NCI-H774 (cell line): Measurements from ENCODE around the gene TCHHL1.

Source experiments
- DNase-seq: peaks from one replicate; lab custom pipeline; 2025; lab: John Stamatoyannopoulos, UW

Gene TCHHL1

GRCh38 chr1:152038871-152039270, 50.0 kb downstream of the TCHHL1 start:
- no peak for DNase-seq

GRCh38 chr1:152036267-152037216, 52.3 kb downstream of the TCHHL1 start, which contains the start of gene S100A11:
TSS of gene S100A11 (minus strand) at chr1:152037004. CDS start at chr1:152036915, 89 bp downstream.
- peak; percentile 29 for DNase-seq

GRCh38 chr1:152035539-152036266, 53.2 kb downstream of the TCHHL1 start:
- DNase-seq: no peak

- DNase-seq: peak; percentile 26
Measured at GRCh38 chr1:152034654-152035538, 54.0 kb downstream of the TCHHL1 start.

GRCh38 chr1:152034324-152034653, 54.6 kb downstream of the TCHHL1 start:
- no peak for DNase-seq
